Parathyroid adenoma (tissue), 2 donors: ENCODE measurements around the gene NRXN3.

Experiments used
- H2AFZ ChIP-seq: fragments of 300-600 bp; sonication (generic); one replicate; pipeline ENCODE4 v1.7.0; 2017; ENCODE audit warnings: antibody characterized with exemption, mild to moderate bottlenecking
- H3K27ac ChIP-seq: fragments of 300-600 bp; sonication (generic); one replicate; pipeline ENCODE4 v1.7.0; 2017
- H3K27me3 ChIP-seq: fragments of 300-600 bp; sonication (generic); one replicate; pipeline ENCODE4 v1.7.0; 2017; ENCODE audit warnings: low read length; ENCODE audit not compliant: control insufficient read depth, insufficient read depth
- H3K36me3 ChIP-seq: fragments of 300-600 bp; sonication (generic); one replicate; pipeline ENCODE4 v1.7.0; 2017; ENCODE audit warnings: low read length; ENCODE audit not compliant: control insufficient read depth, insufficient read depth
- H3K4me1 ChIP-seq: fragments of 300-600 bp; sonication (generic); one replicate; pipeline ENCODE4 v1.7.0; 2017; ENCODE audit warnings: control low read depth
- H3K4me2 ChIP-seq: fragments of 300-600 bp; sonication (generic); one replicate; pipeline ENCODE4 v1.7.0; 2017; ENCODE audit warnings: low read length
- H3K4me3 ChIP-seq: fragments of 300-600 bp; sonication (generic); one replicate; pipeline ENCODE4 v1.7.0; 2017; ENCODE audit warnings: low read depth, low read length
- H3K79me2 ChIP-seq: fragments of 300-600 bp; sonication (generic); one replicate; pipeline ENCODE4 v1.7.0; 2017; ENCODE audit warnings: control low read depth
- H3K9ac ChIP-seq: fragments of 300-600 bp; sonication (generic); one replicate; pipeline ENCODE4 v1.7.0; 2017; ENCODE audit warnings: mild to moderate bottlenecking
- H3K9me3 ChIP-seq: fragments of 300-600 bp; sonication (generic); one replicate; pipeline ENCODE4 v1.7.0; 2017; ENCODE audit warnings: low read length; ENCODE audit not compliant: control insufficient read depth
- TF ChIP-seq, protein P1 (sequence below): fragments of 300-600 bp; sonication (generic); IDR thresholded peaks from one replicate; pipeline ENCODE4 v1.7.0; 2017; ENCODE audit warnings: antibody characterized with exemption, mild to moderate bottlenecking
- donor health status: primary hyperparathyroidism.

NRXN3 gene

DNA sequence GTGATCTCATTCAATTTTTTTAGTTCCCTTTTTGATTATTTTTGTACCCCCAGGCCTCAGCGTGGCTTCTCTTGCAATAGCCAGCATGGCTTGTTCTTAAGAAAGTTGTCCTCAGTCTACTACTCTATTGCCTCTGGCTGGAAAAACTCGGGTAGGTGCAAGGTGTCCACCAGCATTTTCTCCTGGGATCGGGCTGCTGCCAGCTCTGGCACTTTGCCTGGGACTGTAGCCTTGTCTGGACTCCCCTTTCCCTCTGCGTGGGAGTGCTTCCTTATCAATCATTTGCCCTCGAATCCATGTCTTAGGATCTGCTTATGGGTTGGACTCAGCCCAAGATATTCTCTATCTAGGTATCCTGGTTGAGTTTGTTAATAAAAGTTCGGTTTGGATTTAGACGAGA lies 1267.8 kb downstream of the NRXN3 start:
- no peak overlapping the region for H2AFZ ChIP-seq
- H3K4me2 ChIP-seq = no peak overlapping the region
- H3K36me3 ChIP-seq = no peaks in the 10 kb centered on the region
- no peaks in the 10 kb centered on the region for H3K9me3 ChIP-seq
- no peak overlapping the region for H3K9ac ChIP-seq
- TF ChIP-seq, protein P1, sequence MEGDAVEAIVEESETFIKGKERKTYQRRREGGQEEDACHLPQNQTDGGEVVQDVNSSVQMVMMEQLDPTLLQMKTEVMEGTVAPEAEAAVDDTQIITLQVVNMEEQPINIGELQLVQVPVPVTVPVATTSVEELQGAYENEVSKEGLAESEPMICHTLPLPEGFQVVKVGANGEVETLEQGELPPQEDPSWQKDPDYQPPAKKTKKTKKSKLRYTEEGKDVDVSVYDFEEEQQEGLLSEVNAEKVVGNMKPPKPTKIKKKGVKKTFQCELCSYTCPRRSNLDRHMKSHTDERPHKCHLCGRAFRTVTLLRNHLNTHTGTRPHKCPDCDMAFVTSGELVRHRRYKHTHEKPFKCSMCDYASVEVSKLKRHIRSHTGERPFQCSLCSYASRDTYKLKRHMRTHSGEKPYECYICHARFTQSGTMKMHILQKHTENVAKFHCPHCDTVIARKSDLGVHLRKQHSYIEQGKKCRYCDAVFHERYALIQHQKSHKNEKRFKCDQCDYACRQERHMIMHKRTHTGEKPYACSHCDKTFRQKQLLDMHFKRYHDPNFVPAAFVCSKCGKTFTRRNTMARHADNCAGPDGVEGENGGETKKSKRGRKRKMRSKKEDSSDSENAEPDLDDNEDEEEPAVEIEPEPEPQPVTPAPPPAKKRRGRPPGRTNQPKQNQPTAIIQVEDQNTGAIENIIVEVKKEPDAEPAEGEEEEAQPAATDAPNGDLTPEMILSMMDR = no peak
- peaks cover 11% of the 10 kb centered on the region for H3K79me2 ChIP-seq
- H3K4me3 ChIP-seq = no peak overlapping the region
- H3K27ac ChIP-seq = no peak overlapping the region
- no peaks in the 10 kb centered on the region for H3K27me3 ChIP-seq
- peaks cover 3% of the 10 kb centered on the region for H3K4me1 ChIP-seq

DNA sequence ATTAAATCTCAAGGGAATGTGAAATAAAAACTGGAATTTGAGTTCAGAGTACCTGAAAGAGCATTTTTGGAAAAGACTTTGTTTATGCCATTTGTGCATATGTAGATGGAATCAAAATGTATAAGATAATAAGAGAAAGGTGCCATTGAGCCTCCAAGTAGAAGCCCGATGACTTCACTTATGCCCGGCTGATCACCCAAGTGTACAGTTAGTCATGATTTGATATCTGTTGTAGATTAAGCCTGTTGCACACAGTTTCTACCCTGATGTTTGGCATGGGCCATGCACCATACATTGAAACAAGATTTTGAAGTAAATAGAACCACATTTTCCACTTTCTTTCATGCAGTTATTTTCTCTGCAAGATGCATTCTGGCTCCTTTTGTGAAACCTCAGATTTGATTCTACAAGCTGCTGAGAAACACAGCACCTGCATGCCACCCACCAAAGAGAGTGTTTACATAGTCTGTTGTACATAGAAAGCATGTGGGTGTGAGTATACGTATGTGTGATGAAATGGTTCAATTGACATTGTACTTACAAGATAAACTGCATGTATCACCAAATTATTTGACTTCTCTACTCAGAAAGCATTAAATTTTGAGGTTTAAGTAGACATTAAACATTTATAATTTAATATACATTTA lies 1268.6 kb downstream of the NRXN3 start:
- TF ChIP-seq, protein P1 = no peak
- H3K36me3 ChIP-seq = no peaks in the 10 kb centered on the region
- no peak overlapping the region for H3K27ac ChIP-seq
- H3K79me2 ChIP-seq = peaks cover 10% of the 10 kb centered on the region
- H3K4me1 ChIP-seq = peaks cover 3% of the 10 kb centered on the region
- H3K4me3 ChIP-seq = no peak overlapping the region
- H3K9me3 ChIP-seq = no peaks in the 10 kb centered on the region
- H3K4me2 ChIP-seq = no peak overlapping the region
- no peak overlapping the region for H3K9ac ChIP-seq
- H3K27me3 ChIP-seq = no peaks in the 10 kb centered on the region
- H2AFZ ChIP-seq = no peak overlapping the region

DNA sequence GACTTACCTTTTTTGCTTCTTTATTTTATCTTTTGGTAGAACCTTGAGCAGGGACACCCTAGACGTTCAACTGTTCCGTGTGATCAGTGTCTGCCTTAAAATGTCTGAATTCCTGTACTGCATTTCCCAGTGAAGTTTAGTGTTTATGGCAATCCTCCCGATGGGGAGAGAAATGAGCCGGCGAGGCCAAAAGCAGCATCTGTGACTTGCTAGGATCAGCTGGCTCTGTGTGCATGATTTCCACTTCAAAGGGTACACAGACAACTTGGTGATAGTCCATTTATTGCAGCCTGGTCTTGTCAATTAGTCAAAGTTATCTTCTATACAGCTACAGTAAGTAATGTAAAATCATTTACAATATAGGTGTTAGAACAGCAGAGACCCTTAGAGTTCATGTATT lies 1272.6 kb downstream of the NRXN3 start:
- H3K27ac ChIP-seq = no peak overlapping the region
- no peak overlapping the region for H3K9ac ChIP-seq
- no peaks in the 10 kb centered on the region for H3K9me3 ChIP-seq
- H3K27me3 ChIP-seq = no peaks in the 10 kb centered on the region
- TF ChIP-seq, protein P1 = no peak
- peaks cover 8% of the 10 kb centered on the region for H3K79me2 ChIP-seq
- H3K4me2 ChIP-seq = no peak overlapping the region
- no peak overlapping the region for H2AFZ ChIP-seq
- H3K4me3 ChIP-seq = no peak overlapping the region
- no peaks in the 10 kb centered on the region for H3K36me3 ChIP-seq
- peaks cover 2% of the 10 kb centered on the region for H3K4me1 ChIP-seq

DNA sequence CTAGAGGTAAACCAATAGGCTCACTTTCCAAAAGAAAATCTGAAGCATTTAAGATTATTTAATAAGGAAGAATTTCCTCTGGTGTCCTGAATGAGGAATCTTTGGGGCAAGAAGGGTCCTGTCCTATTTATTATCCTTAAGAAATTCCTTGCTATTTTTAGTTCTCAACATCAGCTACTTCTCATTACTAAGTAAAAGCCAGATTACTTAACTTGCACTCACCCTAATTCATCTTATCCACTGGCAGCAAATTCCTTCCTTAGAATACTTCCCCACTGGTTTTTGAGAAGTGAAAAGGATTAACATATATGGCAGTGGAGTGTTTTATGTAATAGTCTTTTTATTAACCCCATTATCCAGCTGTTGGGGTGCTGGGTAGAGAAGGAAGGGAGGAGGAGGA lies 1273.4 kb downstream of the NRXN3 start:
- Histone ChIP-seq H3K4me2 (no peak overlapping the region), H3K27ac (no peak overlapping the region), H3K27me3 (no peaks in the 10 kb centered on the region), H3K79me2 (peaks cover 8% of the 10 kb centered on the region), H3K4me3 (no peak overlapping the region), H3K4me1 (no peaks in the 10 kb centered on the region), H3K36me3 (no peaks in the 10 kb centered on the region), H3K9me3 (no peaks in the 10 kb centered on the region), H2AFZ (no peak overlapping the region), H3K9ac (no peak overlapping the region)
- TF ChIP-seq, protein P1 = no peak

DNA sequence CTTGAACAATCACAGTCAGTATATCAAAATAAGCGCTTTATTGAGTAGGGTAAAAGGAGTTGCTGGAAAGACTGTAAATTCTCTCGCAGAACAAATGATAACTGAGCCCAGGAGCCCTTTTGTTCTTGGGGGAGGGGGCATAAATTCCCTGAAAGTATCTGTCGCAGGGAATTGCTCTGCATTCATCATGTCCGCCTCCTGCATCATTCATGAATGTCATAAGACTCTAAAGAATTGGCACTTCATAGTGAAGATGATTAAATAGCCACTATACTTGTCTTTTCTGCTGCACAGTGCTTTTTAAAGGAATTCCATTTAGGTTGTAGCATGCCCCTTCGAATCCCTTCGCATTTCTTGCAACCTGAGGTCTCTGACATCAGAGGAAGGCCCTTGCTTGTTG lies 1278.8 kb downstream of the NRXN3 start:
- no peak overlapping the region for H3K4me3 ChIP-seq
- no peaks in the 10 kb centered on the region for H3K27me3 ChIP-seq
- no peaks in the 10 kb centered on the region for H3K36me3 ChIP-seq
- no peak overlapping the region for H3K27ac ChIP-seq
- H2AFZ ChIP-seq = no peak overlapping the region
- no peak overlapping the region for H3K9ac ChIP-seq
- no peaks in the 10 kb centered on the region for H3K9me3 ChIP-seq
- TF ChIP-seq, protein P1 = no peak
- H3K4me1 ChIP-seq = peaks cover 4% of the 10 kb centered on the region
- H3K79me2 ChIP-seq = peaks cover 6% of the 10 kb centered on the region
- H3K4me2 ChIP-seq = no peak overlapping the region
